ENCODE measurements around the gene EFCAB10.

Gene EFCAB10

GRCh38 chr7:105612806-105613205 lies 31.5 kb upstream of the EFCAB10 start:
- WGBS, 2 donors (ENCODE audit: extremely low coverage in 2 of 2, insufficient read length in 2 of 2, insufficient replicate concordance in 1 of 2) = no CpG with 5 or more reads among the region's 9 CpGs
- H3K4me3 ChIP-seq (ENCODE audit: low read length in 2 of 2) = no peak overlapping the region
- H2AFZ ChIP-seq (ENCODE audit: low read length) = no peak overlapping the region
- peaks cover 12 to 35% of the 10 kb centered on the region in 2 donors for H3K36me3 ChIP-seq (replicated peaks in 1 of 2; ENCODE audit: control insufficient read depth in 2 of 2, insufficient read depth in 2 of 2, low read length in 2 of 2)
- no peak overlapping the region for H2AK5ac ChIP-seq (ENCODE audit: low read depth, low read length)
- no peak overlapping the region for H2BK12ac ChIP-seq (ENCODE audit: low read length)
- H3K4me1 ChIP-seq (ENCODE audit: control insufficient read depth in 2 of 2, insufficient read depth in 1 of 2, low read depth in 1 of 2, low read length in 2 of 2) = peaks cover 0 to 2% of the 10 kb centered on the region in 2 donors
- DNase-seq (ENCODE audit: low spot score) = no peak
- H3K9me3 ChIP-seq (replicated peaks in 1 of 2; ENCODE audit: control insufficient read depth in 2 of 2, insufficient read depth in 1 of 2, low read depth in 1 of 2, low read length in 2 of 2) = no peaks in the 10 kb centered on the region
- H3K4ac ChIP-seq (ENCODE audit: low read length) = no peak overlapping the region
- H2BK15ac ChIP-seq (ENCODE audit: low read length) = no peak overlapping the region
- no peak overlapping the region for H3K27ac ChIP-seq (replicated peaks; ENCODE audit: low read length)
- H2BK5ac ChIP-seq (ENCODE audit: low read length) = no peak overlapping the region
- H3K4me2 ChIP-seq (ENCODE audit: insufficient read depth, low read length, poor library complexity, severe bottlenecking) = no peak overlapping the region
- no peaks in the 10 kb centered on the region for H3K79me1 ChIP-seq (ENCODE audit: low read depth, low read length)
- no peak overlapping the region for H3K14ac ChIP-seq (ENCODE audit: low read length)
- no peak overlapping the region for H4K8ac ChIP-seq (ENCODE audit: low read depth, low read length)
- no peak overlapping the region for H4K91ac ChIP-seq (ENCODE audit: low read depth, low read length, poor library complexity)
- no peak overlapping the region for H3K23ac ChIP-seq (ENCODE audit: low read depth, low read length, poor library complexity)
- H3K18ac ChIP-seq (ENCODE audit: low read length) = peak overlapping the region; percentile 52
- H2BK120ac ChIP-seq (ENCODE audit: low read depth, low read length) = no peak overlapping the region
- no peak overlapping the region for H3K9ac ChIP-seq (ENCODE audit: low read depth, low read length, poor library complexity)
- no peaks in the 10 kb centered on the region for H3K27me3 ChIP-seq (ENCODE audit: control insufficient read depth in 3 of 3, insufficient read depth in 3 of 3, low read depth in 1 of 3, low read length in 3 of 3)

DNA sequence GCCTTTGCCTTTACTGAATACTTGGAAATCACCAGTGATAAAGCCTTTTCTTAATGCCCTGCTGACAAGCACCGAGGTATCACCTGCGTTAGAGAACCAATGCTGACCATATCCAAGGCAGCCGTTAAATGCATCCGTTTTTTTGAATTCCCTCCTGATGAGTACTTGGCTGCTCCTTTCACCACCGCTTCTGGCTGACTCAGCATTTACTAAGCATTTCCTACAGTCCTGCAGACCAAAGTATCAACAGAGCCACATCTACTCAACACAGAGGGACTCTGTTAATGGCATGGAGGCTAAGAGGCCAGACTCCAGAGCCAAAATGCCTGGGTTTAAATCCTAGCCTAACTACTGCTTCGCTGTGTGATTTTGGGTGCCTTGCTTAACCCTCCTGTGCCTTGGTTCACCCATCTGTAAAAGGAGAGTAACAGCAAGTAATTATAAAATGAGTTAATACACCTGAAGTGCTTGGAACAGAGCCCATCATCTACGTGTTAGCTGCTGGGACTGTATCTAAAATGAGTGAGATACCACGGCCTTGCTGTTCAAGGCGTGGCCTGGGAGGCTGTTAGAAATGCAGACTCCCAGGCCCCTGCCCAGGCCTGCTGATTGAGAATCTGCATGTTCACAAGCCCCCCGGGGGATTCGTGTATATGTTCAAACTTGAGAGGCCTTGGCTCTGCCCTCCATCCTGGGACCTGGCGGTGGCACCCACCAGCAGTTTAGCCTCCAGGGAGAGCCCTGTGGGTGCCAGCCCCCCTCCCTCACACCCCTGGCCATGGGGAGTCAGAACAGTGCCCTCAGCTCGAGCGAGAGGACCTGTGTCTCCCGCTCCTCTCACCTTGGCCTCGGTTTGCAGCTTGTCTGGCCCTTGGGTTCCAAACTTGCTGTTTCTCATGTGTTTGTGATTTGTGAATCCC lies 30.8 kb upstream of the EFCAB10 start:
- Histone ChIP-seq H3K4me1 (ENCODE audit: control insufficient read depth in 2 of 2, insufficient read depth in 1 of 2, low read depth in 1 of 2, low read length in 2 of 2) (peaks cover 0 to 4% of the 10 kb centered on the region in 2 donors), H2AFZ (ENCODE audit: low read length) (no peak overlapping the region), H3K9ac (ENCODE audit: low read depth, low read length, poor library complexity) (no peak overlapping the region), H2BK12ac (ENCODE audit: low read length) (no peak overlapping the region), H2BK120ac (ENCODE audit: low read depth, low read length) (no peak overlapping the region), H2BK15ac (ENCODE audit: low read length) (no peak overlapping the region), H3K27me3 (ENCODE audit: control insufficient read depth in 3 of 3, insufficient read depth in 3 of 3, low read depth in 1 of 3, low read length in 3 of 3) (no peaks in the 10 kb centered on the region), H3K4ac (ENCODE audit: low read length) (no peak overlapping the region), H3K23ac (ENCODE audit: low read depth, low read length, poor library complexity) (no peak overlapping the region), H3K36me3 (replicated peaks in 1 of 2; ENCODE audit: control insufficient read depth in 2 of 2, insufficient read depth in 2 of 2, low read length in 2 of 2) (peaks cover 12 to 33% of the 10 kb centered on the region in 2 donors), H3K79me1 (ENCODE audit: low read depth, low read length) (no peaks in the 10 kb centered on the region), H3K4me3 (ENCODE audit: low read length in 2 of 2) (no peak overlapping the region), H2AK5ac (ENCODE audit: low read depth, low read length) (no peak overlapping the region), H3K14ac (ENCODE audit: low read length) (no peak overlapping the region), H2BK5ac (ENCODE audit: low read length) (no peak overlapping the region), H3K9me3 (replicated peaks in 1 of 2; ENCODE audit: control insufficient read depth in 2 of 2, insufficient read depth in 1 of 2, low read depth in 1 of 2, low read length in 2 of 2) (no peaks in the 10 kb centered on the region), H4K91ac (ENCODE audit: low read depth, low read length, poor library complexity) (no peak overlapping the region), H3K27ac (replicated peaks; ENCODE audit: low read length) (no peak overlapping the region), H4K8ac (ENCODE audit: low read depth, low read length) (no peak overlapping the region), H3K18ac (ENCODE audit: low read length) (no peak overlapping the region), H3K4me2 (ENCODE audit: insufficient read depth, low read length, poor library complexity, severe bottlenecking) (no peak overlapping the region)
- no peak for DNase-seq (ENCODE audit: low spot score)
- WGBS, 2 donors (ENCODE audit: extremely low coverage in 2 of 2, insufficient read length in 2 of 2, insufficient replicate concordance in 1 of 2) = no CpG with 5 or more reads among the region's 16 CpGs

GRCh38 chr7:105610165-105610930 lies 29.1 kb upstream of the EFCAB10 start:
- Histone ChIP-seq H3K14ac (ENCODE audit: low read length) (no peak overlapping the region), H3K4me2 (ENCODE audit: insufficient read depth, low read length, poor library complexity, severe bottlenecking) (no peak overlapping the region), H3K23ac (ENCODE audit: low read depth, low read length, poor library complexity) (no peak overlapping the region), H2AFZ (ENCODE audit: low read length) (no peak overlapping the region), H3K9me3 (replicated peaks in 1 of 2; ENCODE audit: control insufficient read depth in 2 of 2, insufficient read depth in 1 of 2, low read depth in 1 of 2, low read length in 2 of 2) (no peaks in the 10 kb centered on the region), H3K4me3 (ENCODE audit: low read length in 2 of 2) (no peak overlapping the region), H2AK5ac (ENCODE audit: low read depth, low read length) (no peak overlapping the region), H3K27ac (replicated peaks; ENCODE audit: low read length) (no peak overlapping the region), H2BK15ac (ENCODE audit: low read length) (no peak overlapping the region), H2BK120ac (ENCODE audit: low read depth, low read length) (no peak overlapping the region), H4K8ac (ENCODE audit: low read depth, low read length) (no peak overlapping the region), H3K4ac (ENCODE audit: low read length) (no peak overlapping the region), H2BK5ac (ENCODE audit: low read length) (no peak overlapping the region), H4K91ac (ENCODE audit: low read depth, low read length, poor library complexity) (no peak overlapping the region), H3K36me3 (replicated peaks in 1 of 2; ENCODE audit: control insufficient read depth in 2 of 2, insufficient read depth in 2 of 2, low read length in 2 of 2) (peaks cover 12 to 23% of the 10 kb centered on the region in 2 donors), H3K27me3 (ENCODE audit: control insufficient read depth in 3 of 3, insufficient read depth in 3 of 3, low read depth in 1 of 3, low read length in 3 of 3) (no peaks in the 10 kb centered on the region), H3K4me1 (ENCODE audit: control insufficient read depth in 2 of 2, insufficient read depth in 1 of 2, low read depth in 1 of 2, low read length in 2 of 2) (peaks cover 0 to 11% of the 10 kb centered on the region in 2 donors), H3K18ac (ENCODE audit: low read length) (no peak overlapping the region), H3K9ac (ENCODE audit: low read depth, low read length, poor library complexity) (no peak overlapping the region), H3K79me1 (ENCODE audit: low read depth, low read length) (no peaks in the 10 kb centered on the region), H2BK12ac (ENCODE audit: low read length) (no peak overlapping the region)
- DNase-seq (ENCODE audit: low spot score) = no peak
- WGBS, 2 donors (ENCODE audit: extremely low coverage in 2 of 2, insufficient read length in 2 of 2, insufficient replicate concordance in 1 of 2) = no CpG with 5 or more reads among the region's 8 CpGs
